NCI-H1417 (cell line): ENCODE results near the gene SND1.
A peak's percentile ranks its signal among the peaks of the same experiment; 100 is the strongest.

Source experiments
- DNase-seq, 3 experiments: peaks; one replicate each; lab custom pipeline; 2025; lab: John Stamatoyannopoulos, UW

The SND1 gene

GRCh38 chr7:127651556-127652332 is at the start of gene SND1:
SND1 (plus strand) TSS chr7:127652194; CDS start chr7:127652374, 180 bp downstream.
- peak; percentile 99 to 100 (median 99) for DNase-seq

DNA sequence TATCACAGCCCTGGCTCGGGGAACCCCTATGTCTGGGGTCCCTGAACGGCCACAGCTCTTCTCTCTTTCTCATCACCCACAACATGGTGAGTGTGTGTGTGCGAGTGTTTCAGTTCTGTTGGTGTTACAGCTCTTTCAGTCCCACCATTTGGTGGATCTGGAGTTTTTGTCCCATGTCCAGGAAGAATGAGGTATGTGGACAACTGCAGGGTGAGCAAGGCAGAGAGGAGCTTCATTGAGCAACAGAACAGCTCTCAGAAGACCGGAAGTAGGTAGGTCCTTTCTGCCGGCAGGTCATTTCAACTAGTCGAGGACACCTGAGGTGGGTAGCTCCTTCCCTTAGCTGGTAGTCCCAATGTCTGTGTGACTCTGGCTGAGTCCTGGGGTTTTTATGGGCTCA is 43.5 kb upstream of the SND1 start:
- DNase-seq = no peak

DNA sequence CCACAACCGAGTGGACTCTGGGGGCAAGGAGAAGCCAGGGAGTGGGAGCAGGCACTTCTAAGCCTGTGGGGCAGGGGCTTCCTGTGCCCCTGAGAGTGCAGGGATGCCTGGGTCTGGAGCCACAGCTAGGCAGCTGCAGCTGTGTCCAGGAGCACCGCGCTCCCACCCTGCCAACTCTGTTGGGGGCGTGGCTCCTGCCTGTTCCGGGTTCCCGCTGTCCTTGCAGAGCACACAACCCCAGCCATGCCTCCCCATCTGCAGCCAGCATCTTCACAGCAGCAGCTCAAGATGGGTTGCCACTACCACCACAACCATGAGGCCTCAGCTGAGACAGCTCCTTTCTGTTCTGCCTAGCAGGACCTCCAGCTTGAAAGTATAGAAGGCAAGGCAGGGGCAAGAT is 42.7 kb upstream of the SND1 start:
- DNase-seq = no peak

DNA sequence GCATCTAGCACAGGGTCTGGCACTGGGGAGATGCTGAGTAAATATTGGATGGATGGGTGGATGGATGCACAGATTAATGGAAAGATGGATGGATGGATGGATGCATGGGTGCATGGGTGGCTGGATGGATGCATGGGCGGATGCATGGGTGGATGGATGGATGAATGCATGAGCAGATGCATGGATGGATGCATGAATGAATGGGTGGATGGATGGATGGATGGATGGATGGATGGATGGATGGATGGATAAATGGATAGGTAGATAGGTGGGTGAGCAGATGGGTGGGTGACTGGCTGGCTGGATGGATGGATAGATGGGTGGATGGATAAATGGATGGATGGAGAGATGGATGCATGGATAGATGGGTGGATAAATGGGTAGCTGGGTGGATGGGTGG is 39.7 kb upstream of the SND1 start:
- no peak for DNase-seq

- DNase-seq = no peak
Measured at GRCh38 chr7:127616724-127617123, 35.3 kb upstream of the SND1 start.

DNA sequence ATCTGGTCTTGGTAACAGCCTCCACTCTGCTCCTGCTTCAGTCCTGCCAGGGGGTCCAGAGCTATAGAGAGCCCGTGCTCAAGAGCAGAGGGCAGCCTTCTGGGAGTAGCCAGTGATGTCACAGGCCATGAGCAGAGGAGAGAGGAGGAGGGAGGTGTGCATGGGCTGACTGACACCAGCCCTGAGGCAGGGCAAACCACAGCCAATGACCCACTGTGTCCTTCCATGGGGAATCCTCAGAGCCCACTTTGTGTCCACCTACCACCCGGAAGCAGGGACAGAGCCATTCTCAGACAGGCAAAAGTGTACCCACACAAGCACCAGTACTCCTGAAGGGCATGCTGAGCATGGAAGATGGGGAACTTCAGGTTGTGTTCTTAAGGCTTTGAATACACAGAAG is 34.0 kb upstream of the SND1 start, which contains the start of gene PAX4:
PAX4 (minus strand) TSS at position 101 of the 400 bp plus-strand sequence. CDS start 2,214 bp downstream, outside the sequence.
- DNase-seq = peak in 1 of 3 experiments; percentile 17

- DNase-seq = no peak
Measured at GRCh38 chr7:127618775-127619174, 33.2 kb upstream of the SND1 start.

GRCh38 chr7:127619681-127620405 is 32.2 kb upstream of the SND1 start:
- DNase-seq = peak in 2 of 3 experiments; percentile 69 to 81

GRCh38 chr7:127620406-127621233 is 31.4 kb upstream of the SND1 start:
- peak in 2 of 3 experiments; percentile 24 to 42 for DNase-seq

DNA sequence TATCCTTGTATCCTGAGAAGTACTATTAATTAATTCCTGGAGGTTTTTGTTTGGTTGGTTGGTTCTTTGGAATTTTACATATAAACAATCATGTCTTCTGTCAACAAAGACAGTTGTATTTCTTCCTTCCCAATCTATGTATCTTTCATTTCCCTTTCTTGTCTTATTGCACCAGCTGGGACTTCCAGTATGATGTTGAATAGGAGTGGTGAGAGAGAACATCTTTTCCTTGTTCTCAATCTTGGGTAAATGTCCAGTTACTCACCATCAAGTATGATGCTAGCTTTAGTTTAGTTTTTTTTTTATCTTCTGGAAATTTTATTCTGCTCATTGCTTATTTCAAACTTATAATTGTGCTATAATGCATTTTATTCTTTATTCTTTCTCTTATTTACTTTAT is 26.7 kb upstream of the SND1 start:
- DNase-seq = no peak

DNA sequence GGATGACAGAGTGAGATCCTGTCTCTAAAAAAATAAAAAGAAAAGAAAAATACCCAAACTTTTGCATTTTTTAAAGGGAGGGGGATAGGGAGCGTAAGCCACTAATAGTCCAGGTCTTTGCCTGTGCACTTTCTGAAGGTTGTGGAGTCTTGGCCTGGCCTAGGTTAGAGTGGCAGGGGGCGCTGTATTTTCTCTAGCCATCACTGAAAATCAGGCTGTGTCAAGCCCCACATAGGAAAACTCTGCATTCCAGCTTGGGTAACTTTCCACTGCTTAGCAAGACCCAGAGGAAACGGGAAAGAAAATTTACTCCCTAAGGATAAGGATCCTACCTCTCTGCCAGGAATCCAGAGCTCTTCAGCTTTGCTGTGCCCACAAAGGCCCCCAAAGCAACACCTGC is 23.5 kb upstream of the SND1 start:
- no peak for DNase-seq

DNA sequence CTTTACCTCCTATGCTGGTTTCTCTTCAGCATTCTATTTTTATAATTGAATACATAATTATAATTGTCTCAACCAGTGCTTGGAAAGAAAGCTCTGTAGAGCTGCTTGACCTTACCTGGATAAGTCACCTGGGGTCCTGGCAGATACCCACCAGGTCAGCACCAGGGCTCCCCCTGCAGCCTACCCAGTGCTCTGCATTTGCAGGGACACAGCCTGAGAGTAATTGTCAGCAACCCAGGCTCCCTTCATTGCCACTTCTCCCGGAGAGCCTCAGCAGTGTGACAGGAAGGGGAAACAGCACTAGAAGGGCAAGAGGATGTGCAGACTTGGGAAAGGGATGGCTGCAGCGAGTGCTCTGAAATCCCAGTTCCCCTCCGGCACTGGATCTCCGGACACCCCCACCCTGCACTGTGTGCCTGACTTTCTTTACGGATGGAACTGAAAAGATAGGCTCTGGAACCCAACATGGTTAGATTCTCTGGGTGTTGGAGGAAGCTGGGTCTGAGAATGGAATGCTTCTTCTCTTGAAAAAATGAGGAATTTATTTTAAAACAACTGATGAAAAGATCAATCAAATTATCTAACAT is 22.6 kb upstream of the SND1 start:
- peak; percentile 11 to 66 (median 39) for DNase-seq

- no peak for DNase-seq
Measured at GRCh38 chr7:127632276-127632910, 19.6 kb upstream of the SND1 start.

GRCh38 chr7:127635659-127636285 is 16.2 kb upstream of the SND1 start:
- peak in 1 of 3 experiments; percentile 56 for DNase-seq

GRCh38 chr7:127638197-127638596 is 13.8 kb upstream of the SND1 start:
- no peak for DNase-seq

- no peak for DNase-seq
Measured at GRCh38 chr7:127644484-127644883, 7.5 kb upstream of the SND1 start.

DNA sequence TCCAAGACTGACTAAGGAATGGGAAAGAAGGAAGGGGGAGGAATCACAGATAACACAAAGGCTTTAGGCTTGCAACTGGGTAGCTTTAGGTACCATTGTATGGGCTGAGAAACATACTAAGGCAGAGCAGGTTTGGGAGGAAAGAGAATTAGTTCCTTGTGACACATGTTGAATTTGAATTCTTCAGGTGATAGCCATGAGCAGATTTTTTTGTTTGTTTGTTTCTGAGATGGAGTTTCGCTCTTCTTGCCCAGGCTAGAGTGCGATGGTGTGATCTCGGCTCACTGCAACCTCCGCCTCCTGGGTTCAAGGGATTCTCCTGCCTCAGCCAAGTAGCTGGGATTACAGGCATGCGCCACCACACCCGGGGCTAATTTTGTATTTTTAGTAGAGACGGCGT is 4.4 kb upstream of the SND1 start:
- no peak for DNase-seq

- no peak for DNase-seq
Measured at GRCh38 chr7:127648986-127649385, 3.0 kb upstream of the SND1 start.

DNA sequence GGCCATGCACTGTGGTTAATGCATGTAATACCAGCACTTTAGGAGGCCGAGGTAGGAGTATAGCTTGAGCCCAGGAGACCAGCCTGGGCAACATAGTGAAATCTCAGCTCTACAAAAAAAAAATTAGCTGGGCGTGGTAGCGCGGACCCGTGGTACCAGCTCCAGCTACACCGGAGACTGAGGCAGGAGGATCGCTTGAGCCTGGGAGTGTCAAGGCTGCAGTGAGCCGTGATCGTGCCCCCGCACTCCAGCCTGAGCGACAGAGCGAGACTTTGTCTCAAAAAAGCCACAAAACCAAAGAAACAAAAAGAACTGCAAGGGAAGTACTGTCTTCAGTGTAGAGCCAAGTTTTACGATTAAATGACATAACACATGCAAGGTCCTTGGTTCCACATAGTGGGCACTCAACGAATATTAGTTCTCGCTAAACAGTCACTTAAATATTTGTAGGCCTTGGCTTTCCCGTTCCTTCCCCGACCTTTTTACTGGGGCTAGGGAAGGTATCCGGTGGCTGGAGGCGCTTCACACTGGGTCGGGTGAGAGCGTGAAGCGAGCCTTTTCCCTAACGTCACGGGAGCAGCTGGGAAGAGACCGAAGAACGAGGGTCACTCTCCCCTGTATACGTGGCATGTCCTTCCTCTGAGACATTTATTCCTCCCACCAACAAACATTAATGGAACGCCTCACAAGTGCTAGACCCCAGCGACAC is 993 bp upstream of the SND1 start:
- DNase-seq = no peak
